ENCODE data around the gene MLKL. TPM values are rescaled to one million over a fixed set of nuclear protein-coding genes. Genes with fewer than 3 reads are reported as not detected.

MLKL gene
- total and polyA plus RNA-seq, 9 donors: 1.5 to 9.5 (median 2.5) TPM

- no peak for DNase-seq
- H3K27me3 ChIP-seq: no peaks in the 10 kb centered on the region
- no peaks in the 10 kb centered on the region for H3K4me1 ChIP-seq (ENCODE audit: insufficient read depth)
- intact Hi-C loops (cut with DNase I): no loop called here
- TF ChIP-seq POLR2A (IDR thresholded peaks at IDR 0.05): no peak
- no peak for TF ChIP-seq EP300 (IDR thresholded peaks at IDR 0.05)
- TF ChIP-seq CTCF (IDR thresholded peaks at IDR 0.05): no peak
- H3K9me3 ChIP-seq: no peaks in the 10 kb centered on the region
- no peak overlapping the region for H3K27ac ChIP-seq
- WGBS, 3 donors: 71 to 78% (median 77%) methylated on average over 9 of the region's 9 CpGs
- no peak overlapping the region for H3K4me3 ChIP-seq
- no peaks in the 10 kb centered on the region for H3K36me3 ChIP-seq
These were observed 36.0 kb upstream of the MLKL start for GRCh38 chr16:74736531-74737157.

GRCh38 chr16:74735554-74735953, 34.9 kb upstream of the MLKL start:
- H3K27me3 ChIP-seq: no peaks in the 10 kb centered on the region
- 91 to 94% (median 92%) methylated on average over 3 of the region's 3 CpGs for WGBS, 3 donors
- intact Hi-C loops (cut with DNase I): no loop called here
- H3K9me3 ChIP-seq: no peaks in the 10 kb centered on the region
- H3K36me3 ChIP-seq: no peaks in the 10 kb centered on the region
- TF ChIP-seq POLR2A (IDR thresholded peaks at IDR 0.05) (no peak), EP300 (IDR thresholded peaks at IDR 0.05) (no peak), CTCF (IDR thresholded peaks at IDR 0.05) (no peak)
- H3K27ac ChIP-seq: no peak overlapping the region
- H3K4me3 ChIP-seq: no peak overlapping the region
- peaks cover under 1% of the 10 kb centered on the region for H3K4me1 ChIP-seq (ENCODE audit: insufficient read depth)
- no peak for DNase-seq

- peaks cover 1% of the 10 kb centered on the region for H3K4me1 ChIP-seq (ENCODE audit: insufficient read depth)
- H3K27ac ChIP-seq: no peak overlapping the region
- no peak for TF ChIP-seq CTCF (IDR thresholded peaks at IDR 0.05)
- TF ChIP-seq POLR2A (IDR thresholded peaks at IDR 0.05): no peak
- no peak for TF ChIP-seq EP300 (IDR thresholded peaks at IDR 0.05)
- no peak overlapping the region for H3K4me3 ChIP-seq
- no peaks in the 10 kb centered on the region for H3K36me3 ChIP-seq
- intact Hi-C loops (cut with DNase I): no loop called here
- H3K9me3 ChIP-seq: no peaks in the 10 kb centered on the region
- H3K27me3 ChIP-seq: no peaks in the 10 kb centered on the region
- DNase-seq: no peak
- WGBS, 3 donors: 67 to 77% (median 68%) methylated on average over 10 of the region's 10 CpGs
These were observed 34.4 kb upstream of the MLKL start for GRCh38 chr16:74735162-74735452.

GRCh38 chr16:74734361-74735161, 33.9 kb upstream of the MLKL start:
- Histone ChIP-seq H3K4me3 (no peak overlapping the region), H3K27ac (no peak overlapping the region), H3K4me1 (ENCODE audit: insufficient read depth) (peaks cover 1% of the 10 kb centered on the region), H3K9me3 (no peaks in the 10 kb centered on the region), H3K36me3 (no peaks in the 10 kb centered on the region), H3K27me3 (no peaks in the 10 kb centered on the region)
- TF ChIP-seq CTCF (IDR thresholded peaks at IDR 0.05) (no peak), EP300 (IDR thresholded peaks at IDR 0.05) (no peak), POLR2A (IDR thresholded peaks at IDR 0.05) (no peak)
- intact Hi-C loops (cut with DNase I): no loop called here
- 50 to 61% (median 57%) methylated on average over 20 to 21 of the region's 21 CpGs for WGBS, 3 donors
- DNase-seq: no peak

Data from ovary (tissue), 9 donors.